Sigmoid colon (tissue), 7 donors: Measurements from ENCODE around the gene COL15A1. TPM values are rescaled to one million over a fixed set of nuclear protein-coding genes. Genes with fewer than 3 reads are reported as not detected.

Experiments used
- DNase-seq: peaks from one replicate; pipeline ENCODE4 v3.0.0-alpha.2; 2019
- H3K27ac ChIP-seq, 4 donors: fragments of 200-600 bp; sonication (generic); one replicate each; pipeline ENCODE4 v1.5.1; 2016 to 2019; ENCODE audit warnings: mild to moderate bottlenecking in 1 of 4
- H3K27me3 ChIP-seq, 3 donors: fragments of 200-600 bp; sonication (generic); one replicate each; pipeline ENCODE4 v1.5.1; 2019; ENCODE audit warnings: mild to moderate bottlenecking in 1 of 3
- H3K36me3 ChIP-seq, 4 donors: fragments of 200-600 bp; sonication (generic); one replicate each; pipeline ENCODE4 v1.5.1; 2016 to 2019
- H3K4me1 ChIP-seq, 4 donors: fragments of 200-600 bp; sonication (generic); one replicate each; pipeline ENCODE4 v1.5.1; 2017 to 2019
- H3K4me3 ChIP-seq, 4 donors: fragments of 200-600 bp; sonication (generic); one replicate each; pipeline ENCODE4 v1.5.1; 2017 to 2019; ENCODE audit warnings: mild to moderate bottlenecking in 2 of 4, moderate library complexity in 1 of 4
- H3K9me3 ChIP-seq, 4 donors: fragments of 200-600 bp in 3 of 4; sonication (generic) in 3 of 4; one replicate each; pipeline versions ENCODE4 v1.5.1 to v1.6.1; 2013 to 2019
- EP300 ChIP-seq, 4 donors: sonication (generic); formaldehyde crosslinking; IDR thresholded peaks; one replicate each; pipeline ENCODE4 v1.6.1; 2017; ENCODE audit warnings: antibody characterized with exemption in 4 of 4
- POLR2A ChIP-seq, 2 donors: fragments of 450-650 bp; IDR thresholded peaks; one replicate each; pipeline ENCODE4 v1.6.1; 2016; ENCODE audit warnings: antibody characterized with exemption in 2 of 2, mild to moderate bottlenecking in 2 of 2, moderate library complexity in 2 of 2
- POLR2AphosphoS5 ChIP-seq, 4 donors: sonication (generic); formaldehyde crosslinking; IDR thresholded peaks; one replicate each; pipeline ENCODE4 v1.6.1; 2017; ENCODE audit warnings: antibody characterized with exemption in 4 of 4
- WGBS, 2 donors: extraction: QIAGEN DNeasy Blood & Tissue Kit; methylation state at CpG; one replicate each; pipeline ENCODE4 v1.1.7; 2013; 5-methylcytosine and 5-hydroxymethylcytosine counted together
- intact Hi-C: fragments of 100-400 bp; cut with DNase I; formaldehyde crosslinking; loops from one replicate; pipeline ENCODE4 v1.15.1; 2023
- polyA plus RNA-seq, 3 donors: library from polyadenylated mRNA; stranded (reverse); fragments of 200-250 nt; gene quantifications; one replicate each; pipeline ENCODE4 v1.2.3, GENCODE V29; 2013
- total RNA-seq, 4 donors: library from RNA; depleted of rRNA; stranded (reverse); fragments of >200 nt; gene quantifications; one replicate each; pipeline ENCODE4 v1.1.0, GENCODE V29; 2016
- TF ChIP-seq, protein P1 (sequence below), 4 experiments: fragments of 450-650 bp in 3 of 4; fragments of 200-600 bp in 1 of 4; IDR thresholded peaks; one replicate each; pipeline ENCODE4 v1.5.1; 2016 to 2019; ENCODE audit warnings: antibody characterized with exemption in 4 of 4, mild to moderate bottlenecking in 3 of 4, moderate library complexity in 2 of 4
- donor health status: healthy with polysubstance abuse.
- donor health status: Bipolar disorder and iron deficiency.
- donor health status: healthy.

COL15A1 gene
- total and polyA plus RNA-seq, 7 donors: under 0.01 to 104 (median 21.4) TPM

DNA sequence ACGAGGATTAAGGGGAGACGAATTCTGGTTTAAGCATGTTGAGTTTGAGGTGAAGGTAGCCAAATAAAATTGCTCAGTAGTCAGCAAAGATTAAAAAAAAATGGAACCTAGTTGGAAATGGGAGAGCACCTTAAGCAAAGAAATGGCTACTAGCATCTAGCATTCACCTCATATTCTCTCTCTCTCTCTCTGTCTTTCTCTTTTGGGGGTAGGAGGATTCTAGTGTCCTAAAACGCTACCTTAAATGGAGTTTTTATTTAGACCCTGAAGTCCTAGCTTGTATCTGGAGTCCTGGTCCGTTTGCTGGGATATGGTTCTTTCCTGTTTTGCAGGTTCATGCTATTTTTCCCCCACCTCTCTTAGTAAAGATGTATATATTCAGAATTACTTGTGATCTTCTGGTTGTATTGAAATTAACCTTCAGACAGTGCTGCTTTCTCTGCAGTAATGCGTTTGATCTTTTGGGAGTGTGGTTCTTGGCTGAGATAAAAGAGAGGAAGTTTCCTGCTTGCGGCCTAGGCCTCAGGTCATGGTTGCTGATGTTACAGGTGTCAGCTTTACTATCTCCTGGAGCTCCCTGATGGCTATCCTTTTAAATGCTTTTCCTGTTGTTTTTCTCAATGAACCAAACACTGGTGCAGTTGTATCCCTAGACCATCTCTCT, 169.2 kb downstream of the COL15A1 start:
- Histone ChIP-seq H3K27ac (peak overlapping the region in 3 of 4 donors; percentile 25 to 64 (median 47)), H3K9me3 (no peaks in the 10 kb centered on the region), H3K4me1 (peaks cover 0 to 92% (median 74%) of the 10 kb centered on the region in 4 donors), H3K4me3 (no peak overlapping the region), H3K36me3 (no peaks in the 10 kb centered on the region), H3K27me3 (no peaks in the 10 kb centered on the region)
- TF ChIP-seq POLR2AphosphoS5 (IDR thresholded peaks at IDR 0.05): no peak
- no peak for TF ChIP-seq POLR2A (IDR thresholded peaks at IDR 0.05)
- TF ChIP-seq, protein P1, sequence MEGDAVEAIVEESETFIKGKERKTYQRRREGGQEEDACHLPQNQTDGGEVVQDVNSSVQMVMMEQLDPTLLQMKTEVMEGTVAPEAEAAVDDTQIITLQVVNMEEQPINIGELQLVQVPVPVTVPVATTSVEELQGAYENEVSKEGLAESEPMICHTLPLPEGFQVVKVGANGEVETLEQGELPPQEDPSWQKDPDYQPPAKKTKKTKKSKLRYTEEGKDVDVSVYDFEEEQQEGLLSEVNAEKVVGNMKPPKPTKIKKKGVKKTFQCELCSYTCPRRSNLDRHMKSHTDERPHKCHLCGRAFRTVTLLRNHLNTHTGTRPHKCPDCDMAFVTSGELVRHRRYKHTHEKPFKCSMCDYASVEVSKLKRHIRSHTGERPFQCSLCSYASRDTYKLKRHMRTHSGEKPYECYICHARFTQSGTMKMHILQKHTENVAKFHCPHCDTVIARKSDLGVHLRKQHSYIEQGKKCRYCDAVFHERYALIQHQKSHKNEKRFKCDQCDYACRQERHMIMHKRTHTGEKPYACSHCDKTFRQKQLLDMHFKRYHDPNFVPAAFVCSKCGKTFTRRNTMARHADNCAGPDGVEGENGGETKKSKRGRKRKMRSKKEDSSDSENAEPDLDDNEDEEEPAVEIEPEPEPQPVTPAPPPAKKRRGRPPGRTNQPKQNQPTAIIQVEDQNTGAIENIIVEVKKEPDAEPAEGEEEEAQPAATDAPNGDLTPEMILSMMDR (IDR thresholded peaks at IDR 0.05): no peak
- no peak for TF ChIP-seq EP300 (IDR thresholded peaks at IDR 0.05)
- intact Hi-C loops: no loop called here
- DNase-seq: no peak
- WGBS, 2 donors: 63 to 80% methylated on average over 6 of the region's 6 CpGs

DNA sequence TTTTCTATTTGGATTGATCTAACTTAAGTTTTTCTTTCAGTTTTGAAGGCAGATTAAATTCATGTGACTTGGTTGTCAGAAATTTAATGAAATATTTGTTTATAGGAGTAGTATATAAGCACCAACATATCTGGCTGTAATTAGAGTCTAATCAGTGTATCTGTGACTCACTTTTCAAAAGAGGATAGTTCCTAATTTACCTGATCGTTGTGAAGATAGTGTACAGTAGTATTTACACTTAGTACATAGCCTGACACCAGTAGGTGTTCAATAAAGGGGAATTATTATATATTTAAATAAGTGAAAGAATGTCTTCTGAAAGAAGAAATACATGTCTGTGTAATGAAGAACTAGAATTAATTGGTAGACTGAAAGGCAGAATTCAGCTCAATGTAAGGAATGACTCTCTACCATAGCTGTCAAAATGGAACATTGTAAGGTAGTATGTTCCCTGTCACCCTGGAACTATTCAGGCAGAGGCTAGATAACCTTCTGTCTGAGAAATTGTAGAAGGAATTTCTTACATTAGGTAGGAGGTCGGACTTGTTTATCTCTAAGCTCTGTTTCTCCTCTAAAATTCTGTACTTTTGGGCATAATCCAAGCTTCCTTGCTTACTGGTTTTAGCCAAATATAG, 169.8 kb downstream of the COL15A1 start:
- H3K9me3 ChIP-seq: no peaks in the 10 kb centered on the region
- no peaks in the 10 kb centered on the region for H3K36me3 ChIP-seq
- no peak for DNase-seq
- intact Hi-C loops: no loop called here
- no peak overlapping the region for H3K4me3 ChIP-seq
- H3K27me3 ChIP-seq: no peaks in the 10 kb centered on the region
- TF ChIP-seq, protein P1 (IDR thresholded peaks at IDR 0.05): no peak
- no peak for TF ChIP-seq POLR2AphosphoS5 (IDR thresholded peaks at IDR 0.05)
- no peak for TF ChIP-seq EP300 (IDR thresholded peaks at IDR 0.05)
- no peak for TF ChIP-seq POLR2A (IDR thresholded peaks at IDR 0.05)
- H3K27ac ChIP-seq: peak overlapping the region in 3 of 4 donors; percentile 25 to 64 (median 47)
- peaks cover 0 to 86% (median 68%) of the 10 kb centered on the region in 4 donors for H3K4me1 ChIP-seq
- WGBS, 2 donors: 77 to 82% methylated on average over 2 of the region's 2 CpGs

DNA sequence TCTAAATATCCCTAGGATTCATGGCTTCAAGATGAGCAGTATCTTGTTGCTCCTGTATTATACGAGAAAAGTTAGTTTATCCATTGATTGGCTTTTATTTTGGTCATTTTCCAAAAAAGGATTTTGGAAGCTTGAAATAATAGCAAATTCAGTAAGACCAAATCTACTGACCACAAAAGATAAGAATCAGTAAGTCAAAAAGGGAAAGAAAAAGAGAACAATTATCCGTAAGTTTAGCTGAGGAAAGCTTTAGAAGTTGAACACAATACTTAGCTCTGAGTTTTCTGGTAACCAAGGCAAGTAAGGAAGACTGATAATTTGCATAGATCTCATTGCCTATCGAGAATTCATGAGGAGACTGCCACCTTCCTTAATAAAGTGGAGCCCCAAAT, 170.3 kb downstream of the COL15A1 start:
- Histone ChIP-seq H3K36me3 (no peaks in the 10 kb centered on the region), H3K27me3 (no peaks in the 10 kb centered on the region), H3K4me1 (peaks cover 0 to 86% (median 65%) of the 10 kb centered on the region in 4 donors), H3K4me3 (no peak overlapping the region), H3K9me3 (no peaks in the 10 kb centered on the region), H3K27ac (peak overlapping the region in 2 of 4 donors; percentile 47 to 64)
- WGBS, 2 donors: 70 to 87% methylated on average over 3 of the region's 3 CpGs
- intact Hi-C loops: no loop called here
- DNase-seq: no peak
- no peak for TF ChIP-seq POLR2A (IDR thresholded peaks at IDR 0.05)
- no peak for TF ChIP-seq POLR2AphosphoS5 (IDR thresholded peaks at IDR 0.05)
- TF ChIP-seq, protein P1 (IDR thresholded peaks at IDR 0.05): no peak
- TF ChIP-seq EP300 (IDR thresholded peaks at IDR 0.05): no peak

DNA sequence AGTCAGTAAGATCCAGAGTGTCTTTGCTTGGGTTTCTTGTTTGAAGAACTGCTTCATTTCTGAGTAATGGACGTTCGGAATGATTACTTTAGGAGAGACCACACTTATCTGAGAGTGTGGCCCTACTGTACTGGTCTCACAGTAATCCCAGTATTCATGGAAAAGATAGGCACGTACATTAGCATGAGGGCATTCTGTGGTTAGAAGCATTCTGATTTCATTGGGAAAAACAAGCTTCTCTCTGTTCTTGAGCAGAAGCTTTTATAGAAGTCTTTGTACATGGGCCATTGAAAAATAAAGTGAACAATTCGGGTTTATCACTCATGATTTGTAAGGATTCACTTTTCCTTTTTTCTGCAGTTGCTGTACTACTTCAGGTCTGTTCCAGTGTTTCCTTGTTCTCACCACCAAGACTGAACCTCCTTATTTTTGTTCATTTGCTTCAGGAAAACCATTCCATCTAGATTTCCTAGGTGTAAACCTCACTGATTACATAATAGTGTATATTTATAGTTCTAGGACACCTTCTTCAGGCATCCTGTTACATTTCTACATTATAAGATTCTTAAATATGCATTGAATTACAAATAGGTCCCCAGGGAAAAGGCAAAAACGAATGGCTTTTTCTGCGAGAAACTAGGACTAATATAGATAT, 171.3 kb downstream of the COL15A1 start:
- Histone ChIP-seq H3K4me3 (no peak overlapping the region), H3K4me1 (peaks cover 0 to 86% (median 66%) of the 10 kb centered on the region in 4 donors), H3K27ac (peak overlapping the region; percentile 31 to 64 (median 40)), H3K36me3 (no peaks in the 10 kb centered on the region), H3K27me3 (no peaks in the 10 kb centered on the region), H3K9me3 (no peaks in the 10 kb centered on the region)
- WGBS, 2 donors: 87 to 88% methylated on average over 6 of the region's 6 CpGs
- TF ChIP-seq EP300 (IDR thresholded peaks at IDR 0.05) (no peak), POLR2A (IDR thresholded peaks at IDR 0.05) (no peak), POLR2AphosphoS5 (IDR thresholded peaks at IDR 0.05) (no peak)
- TF ChIP-seq, protein P1 (IDR thresholded peaks at IDR 0.05): no peak
- DNase-seq: no peak
- intact Hi-C loops: no loop called here
